BE2C (cell line): Measurements from ENCODE around the gene DMXL1.
"Not testable (repeated sequence)": the region's sequence is repeated elsewhere in the genome, so short reads cannot be mapped to it uniquely, and the experiment has no call there.

Source experiments
- DNase-seq: peaks from one replicate; pipeline ENCODE4 v3.0.0-alpha.2; 2020
- H3K27me3 ChIP-seq: fragments of 250-450 bp; sonication (Bioruptor Pico); 2 replicates; pipeline ENCODE4 v1.5.1; 2020; ENCODE audit warnings: mild to moderate bottlenecking
- H3K36me3 ChIP-seq: fragments of 250-450 bp; sonication (Bioruptor Pico); 2 replicates; pipeline ENCODE4 v1.5.1; 2020; ENCODE audit warnings: mild to moderate bottlenecking
- H3K4me1 ChIP-seq: fragments of 250-450 bp; sonication (Bioruptor Pico); 2 replicates; pipeline ENCODE4 v1.5.1; 2020
- H3K4me3 ChIP-seq: 2 replicates; pipeline ENCODE4 v1.5.1; 2011; ENCODE audit warnings: low read depth, low read length
- H3K9me3 ChIP-seq: fragments of 250-450 bp; sonication (Bioruptor Pico); 2 replicates; pipeline ENCODE4 v1.5.1; 2020
- CTCF ChIP-seq: IDR thresholded peaks from 2 replicates; pipeline ENCODE4 v1.5.1; 2012; ENCODE audit warnings: mild to moderate bottlenecking, low read depth, low read length

The DMXL1 gene

GRCh38 chr5:119129770-119130169 lies 58.9 kb downstream of the DMXL1 start:
- no peak overlapping the region for H3K4me3 ChIP-seq
- no peaks in the 10 kb centered on the region for H3K27me3 ChIP-seq
- H3K4me1 ChIP-seq: no peaks in the 10 kb centered on the region
- TF ChIP-seq CTCF: no peak
- no peaks in the 10 kb centered on the region for H3K9me3 ChIP-seq
- no peaks in the 10 kb centered on the region for H3K36me3 ChIP-seq
- DNase-seq: no peak

DNA sequence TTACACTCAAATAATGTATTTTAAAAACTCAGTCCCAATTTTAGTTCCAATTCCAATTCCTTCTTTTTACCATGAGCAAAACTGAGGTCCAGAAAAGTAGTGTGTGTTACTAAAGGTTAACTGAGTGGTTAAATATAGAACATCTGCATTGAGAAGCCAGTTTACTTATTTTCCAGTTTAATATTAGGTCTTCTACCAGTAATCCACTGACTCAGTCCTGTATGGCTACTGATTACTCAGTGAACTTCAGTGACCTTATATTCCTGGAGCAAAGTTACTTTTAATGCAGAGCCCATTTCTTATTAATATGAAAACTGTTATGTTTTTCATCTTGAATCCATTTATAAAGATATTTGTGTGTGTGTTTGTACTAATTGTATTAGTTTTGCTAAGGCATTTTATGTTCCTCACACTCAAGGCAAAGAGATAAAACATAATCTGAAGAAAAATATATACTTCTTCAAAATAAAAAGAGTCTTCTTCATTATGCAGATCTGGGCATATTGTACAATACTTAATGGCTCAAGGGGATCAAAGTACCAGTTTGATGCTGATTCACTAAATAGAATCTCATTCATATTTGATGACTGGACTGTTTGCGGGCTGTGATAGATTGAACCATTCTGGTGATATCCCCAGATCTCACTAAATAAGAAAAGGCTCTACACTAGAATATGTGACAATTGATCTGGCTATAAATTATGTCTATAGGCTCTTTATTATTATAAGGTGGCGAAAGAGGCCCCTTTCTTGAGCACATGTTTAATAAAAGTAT lies 60.8 kb downstream of the DMXL1 start:
- H3K27me3 ChIP-seq: no peaks in the 10 kb centered on the region
- no peak for TF ChIP-seq CTCF
- no peaks in the 10 kb centered on the region for H3K9me3 ChIP-seq
- DNase-seq: no peak
- H3K4me1 ChIP-seq: no peaks in the 10 kb centered on the region
- H3K4me3 ChIP-seq: no peak overlapping the region
- no peaks in the 10 kb centered on the region for H3K36me3 ChIP-seq

- H3K27me3 ChIP-seq, H3K36me3 ChIP-seq, DNase-seq, H3K4me3 ChIP-seq, H3K4me1 ChIP-seq, H3K9me3 ChIP-seq: not testable (repeated sequence)
Measured at GRCh38 chr5:119135743-119136142, 64.9 kb downstream of the DMXL1 start.

- Histone ChIP-seq H3K36me3 (0 out of 2 replicates have a peak, but pooled peaks cover 2% of the 10 kb centered on the region), H3K4me3 (no peak overlapping the region), H3K4me1 (no peaks in the 10 kb centered on the region), H3K27me3 (no peaks in the 10 kb centered on the region), H3K9me3 (no peaks in the 10 kb centered on the region)
- no peak for DNase-seq
- TF ChIP-seq CTCF: no peak
Measured at GRCh38 chr5:119136666-119137318, 65.9 kb downstream of the DMXL1 start.

DNA sequence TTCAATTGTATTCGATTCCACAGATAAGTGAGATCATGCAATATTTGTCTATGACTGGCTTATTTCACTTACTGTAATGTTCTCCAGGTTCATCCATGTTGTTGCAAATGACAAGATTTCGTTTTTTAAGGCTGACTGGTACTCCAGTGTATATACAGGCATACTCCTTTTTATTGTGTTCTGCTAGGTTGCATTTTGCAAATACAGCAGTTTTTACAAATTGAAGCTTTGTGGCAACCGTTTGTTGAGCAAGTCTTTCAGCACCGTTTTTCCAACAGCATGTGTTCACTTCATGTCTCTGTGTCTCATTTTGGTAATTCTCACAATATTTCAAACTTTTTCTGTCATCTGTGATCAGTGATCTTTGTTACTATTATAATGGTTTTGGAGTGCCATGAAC lies 82.7 kb downstream of the DMXL1 start:
- no peaks in the 10 kb centered on the region for H3K9me3 ChIP-seq
- DNase-seq: no peak
- no peaks in the 10 kb centered on the region for H3K27me3 ChIP-seq
- no peaks in the 10 kb centered on the region for H3K4me1 ChIP-seq
- no peak for TF ChIP-seq CTCF
- no peak overlapping the region for H3K4me3 ChIP-seq
- no peaks in the 10 kb centered on the region for H3K36me3 ChIP-seq

GRCh38 chr5:119158144-119158543 lies 87.3 kb downstream of the DMXL1 start:
- Histone ChIP-seq H3K36me3 (no peaks in the 10 kb centered on the region), H3K27me3 (no peaks in the 10 kb centered on the region), H3K4me1 (no peaks in the 10 kb centered on the region), H3K4me3 (no peak overlapping the region), H3K9me3 (no peaks in the 10 kb centered on the region)
- no peak for DNase-seq
- no peak for TF ChIP-seq CTCF
